HG02610 (cell line): ENCODE results near the gene CAPN13.
"Not testable (repeated sequence)": the region's sequence is repeated elsewhere in the genome, so short reads cannot be mapped to it uniquely, and the experiment has no call there.

ENCODE experiments used
- ATAC-seq: cut with Tn5 transposase; IDR thresholded peaks from one replicate; pipeline ENCODE4 v1.9.1; 2021; ENCODE audit warnings: mild to moderate bottlenecking, moderate library complexity; ENCODE audit not compliant: unreplicated experiment

Gene CAPN13

GRCh38 chr2:30705711-30706533 lies 101.3 kb downstream of the CAPN13 start:
- ATAC-seq = no peak

- no peak for ATAC-seq
These were observed 102.2 kb downstream of the CAPN13 start for GRCh38 chr2:30705056-30705455.

- no peak for ATAC-seq
These were observed 102.8 kb downstream of the CAPN13 start for GRCh38 chr2:30704309-30705020.

GRCh38 chr2:30702694-30703093 lies 104.6 kb downstream of the CAPN13 start:
- ATAC-seq = no peak

- no peak for ATAC-seq
These were observed 105.5 kb downstream of the CAPN13 start for GRCh38 chr2:30701782-30702181.

GRCh38 chr2:30697242-30698103 lies 109.8 kb downstream of the CAPN13 start:
- ATAC-seq = not testable (repeated sequence)

- no peak for ATAC-seq
These were observed 111.5 kb downstream of the CAPN13 start for GRCh38 chr2:30695749-30696148.

GRCh38 chr2:30694286-30695055 lies 112.8 kb downstream of the CAPN13 start:
- no peak for ATAC-seq

GRCh38 chr2:30693821-30694281 lies 113.4 kb downstream of the CAPN13 start:
- no peak for ATAC-seq

- ATAC-seq = no peak
These were observed 114.4 kb downstream of the CAPN13 start for GRCh38 chr2:30692829-30693275.

- ATAC-seq = no peak
These were observed 115.1 kb downstream of the CAPN13 start for GRCh38 chr2:30691948-30692828.

- no peak for ATAC-seq
These were observed 115.9 kb downstream of the CAPN13 start for GRCh38 chr2:30691091-30691947.

GRCh38 chr2:30690126-30690561 lies 117.1 kb downstream of the CAPN13 start:
- ATAC-seq = no peak

GRCh38 chr2:30689496-30690125 lies 117.6 kb downstream of the CAPN13 start:
- ATAC-seq = no peak

- ATAC-seq = no peak
These were observed 118.3 kb downstream of the CAPN13 start for GRCh38 chr2:30688956-30689401.

- no peak for ATAC-seq
These were observed 120.6 kb downstream of the CAPN13 start for GRCh38 chr2:30686669-30687068.

GRCh38 chr2:30686000-30686399 lies 121.2 kb downstream of the CAPN13 start:
- ATAC-seq = no peak

- no peak for ATAC-seq
These were observed 122.2 kb downstream of the CAPN13 start for GRCh38 chr2:30684996-30685395.
